H9 (cell line): ENCODE data around the gene XKRX. TPM values are rescaled to one million over a fixed set of nuclear protein-coding genes. Genes with fewer than 3 reads are reported as not detected.

ENCODE experiments used
- DNase-seq: peaks from one replicate; pipeline ENCODE4 v3.0.0-alpha.2; 2017
- H2AFZ ChIP-seq: one replicate; pipeline ENCODE4 v1.6.1; 2013; ENCODE audit warnings: mild to moderate bottlenecking, low read length, control low read depth, moderate library complexity
- H2AK5ac ChIP-seq: 2 replicates; pipeline ENCODE4 v1.6.1; 2013; ENCODE audit warnings: low read length, control low read depth, mixed read lengths; ENCODE audit not compliant: insufficient read length
- H2BK120ac ChIP-seq: one replicate; pipeline ENCODE4 v1.6.1; 2013; ENCODE audit warnings: low read depth, mild to moderate bottlenecking, low read length, control low read depth, inconsistent platforms; ENCODE audit not compliant: poor library complexity, severe bottlenecking
- H2BK12ac ChIP-seq: 2 replicates; pipeline ENCODE4 v1.6.1; 2013; ENCODE audit warnings: low read length, control low read depth, mixed read lengths, low read depth; ENCODE audit not compliant: insufficient read length
- H2BK15ac ChIP-seq: 2 replicates; pipeline ENCODE4 v1.6.1; 2013; ENCODE audit warnings: low read depth, low read length, control low read depth
- H2BK20ac ChIP-seq: one replicate; pipeline ENCODE4 v1.6.1; 2013; ENCODE audit warnings: low read depth, mild to moderate bottlenecking, low read length, control low read depth, inconsistent platforms; ENCODE audit not compliant: poor library complexity, severe bottlenecking
- H2BK5ac ChIP-seq: 2 replicates; pipeline ENCODE4 v1.6.1; 2013; ENCODE audit warnings: low read length, control low read depth, mixed read lengths; ENCODE audit not compliant: insufficient read length
- H3K14ac ChIP-seq: 2 replicates; pipeline ENCODE4 v1.6.1; 2013; ENCODE audit warnings: low read length, control low read depth; ENCODE audit not compliant: insufficient read depth
- H3K18ac ChIP-seq: 2 replicates; pipeline ENCODE4 v1.6.1; 2013; ENCODE audit warnings: low read depth, mild to moderate bottlenecking, mixed read lengths, low read length, control low read depth; ENCODE audit not compliant: insufficient read length
- H3K23ac ChIP-seq: 2 replicates; pipeline ENCODE4 v1.6.1; 2013; ENCODE audit warnings: low read length, control low read depth, mixed read lengths, low read depth; ENCODE audit not compliant: insufficient read length
- H3K23me2 ChIP-seq: 2 replicates; pipeline ENCODE4 v1.6.1; 2013; ENCODE audit warnings: low read depth, mild to moderate bottlenecking, mixed read lengths, low read length, control low read depth; ENCODE audit not compliant: insufficient read length, poor library complexity, severe bottlenecking
- H3K27ac ChIP-seq: 2 replicates; pipeline ENCODE4 v1.5.1; 2013; ENCODE audit warnings: low read length, control low read depth, mixed read lengths, low read depth; ENCODE audit not compliant: insufficient read length
- H3K27me3 ChIP-seq: 2 replicates; pipeline ENCODE4 v1.6.1; 2013; ENCODE audit warnings: low read length, control low read depth, inconsistent platforms; ENCODE audit not compliant: insufficient read depth
- H3K4ac ChIP-seq: 2 replicates; pipeline ENCODE4 v1.6.1; 2013; ENCODE audit warnings: low read depth, mild to moderate bottlenecking, control low read depth, inconsistent platforms, low read length, moderate library complexity
- H3K4me1 ChIP-seq: 2 replicates; pipeline ENCODE4 v1.6.1; 2013; ENCODE audit warnings: low read length, control low read depth, inconsistent platforms; ENCODE audit not compliant: insufficient read depth
- H3K4me2 ChIP-seq: 2 replicates; pipeline ENCODE4 v1.6.1; 2013; ENCODE audit warnings: low read length, control low read depth, mixed read lengths; ENCODE audit not compliant: insufficient read length, insufficient read depth
- H3K56ac ChIP-seq: 2 replicates; pipeline ENCODE4 v1.6.1; 2013; ENCODE audit warnings: low read depth, mild to moderate bottlenecking, mixed read lengths, low read length, control low read depth; ENCODE audit not compliant: insufficient read length
- H3K79me1 ChIP-seq: 2 replicates; pipeline ENCODE4 v1.6.1; 2013; ENCODE audit warnings: low read depth, mild to moderate bottlenecking, moderate library complexity, low read length, control low read depth, inconsistent platforms; ENCODE audit not compliant: insufficient read depth, poor library complexity, severe bottlenecking
- H3K79me2 ChIP-seq: 2 replicates; pipeline ENCODE4 v1.6.1; 2013; ENCODE audit warnings: low read length, control low read depth, inconsistent platforms; ENCODE audit not compliant: insufficient read depth
- H3K9ac ChIP-seq: 2 replicates; pipeline ENCODE4 v1.6.1; 2013; ENCODE audit warnings: low read length, control low read depth, mixed read lengths; ENCODE audit not compliant: insufficient read length; ENCODE audit errors: extremely low read depth
- H3K9me3 ChIP-seq: one replicate; pipeline ENCODE4 v1.6.1; 2013; ENCODE audit warnings: low read depth, low read length, inconsistent platforms; ENCODE audit not compliant: control insufficient read depth
- H3T11ph ChIP-seq: one replicate; pipeline ENCODE4 v1.6.1; 2013; ENCODE audit warnings: mild to moderate bottlenecking, low read length, control low read depth, inconsistent platforms
- H4K20me1 ChIP-seq: one replicate; pipeline ENCODE4 v1.6.1; 2013; ENCODE audit not compliant: control insufficient read depth, insufficient read length, insufficient read depth
- H4K5ac ChIP-seq: 2 replicates; pipeline ENCODE4 v1.6.1; 2013; ENCODE audit warnings: low read depth, mild to moderate bottlenecking, mixed read lengths, low read length, control low read depth; ENCODE audit not compliant: insufficient read length
- H4K8ac ChIP-seq: replicated peaks from 2 replicates; pipeline ENCODE4 v1.6.1; 2013; ENCODE audit warnings: low read length, control low read depth, mixed read lengths, low read depth; ENCODE audit not compliant: insufficient read length
- H4K91ac ChIP-seq: 2 replicates; pipeline ENCODE4 v1.6.1; 2013; ENCODE audit warnings: low read depth, mild to moderate bottlenecking, moderate library complexity, mixed read lengths, low read length, control low read depth; ENCODE audit not compliant: insufficient read length
- H3K27ac Mint-ChIP-seq, 3 experiments: 2 replicates in 2 of 3; 3 replicates in 1 of 3; pipeline ENCODE4 v1.8.0; 2020 to 2021; ENCODE audit warnings: mixed read lengths in 3 of 3, mild to moderate bottlenecking in 1 of 3, moderate library complexity in 1 of 3
- H3K27me3 Mint-ChIP-seq: 2 replicates; pipeline ENCODE4 v1.8.0; 2021; ENCODE audit warnings: low read depth, mild to moderate bottlenecking, moderate library complexity, mixed read lengths
- H3K36me3 Mint-ChIP-seq, 3 experiments: 2 replicates in 2 of 3; 3 replicates in 1 of 3; pipeline ENCODE4 v1.8.0; 2020 to 2021; ENCODE audit warnings: low read depth in 3 of 3, mixed read lengths in 3 of 3; ENCODE audit not compliant: insufficient read depth in 1 of 3
- H3K4me1 Mint-ChIP-seq, 2 experiments: 2 replicates each; pipeline ENCODE4 v1.8.0; 2020; ENCODE audit warnings: mixed read lengths in 2 of 2
- H3K4me3 Mint-ChIP-seq, 2 experiments: 2 replicates in 1 of 2; 3 replicates in 1 of 2; pipeline ENCODE4 v1.8.0; 2020 to 2021; ENCODE audit warnings: mild to moderate bottlenecking in 2 of 2, mixed read lengths in 2 of 2, moderate library complexity in 1 of 2
- H3K9me3 Mint-ChIP-seq, 2 experiments: 2 replicates in 1 of 2; 3 replicates in 1 of 2; pipeline ENCODE4 v1.8.0; 2020; ENCODE audit warnings: mild to moderate bottlenecking in 2 of 2, mixed read lengths in 2 of 2, moderate library complexity in 1 of 2
- WGBS: extraction: QIAGEN DNeasy Blood & Tissue Kit; methylation state at CpG from one replicate; pipeline ENCODE4 v1.1.7; 2013; ENCODE audit warnings: missing lambda C conversion rate, low lambda C conversion rate, mixed read lengths; ENCODE audit not compliant: insufficient read length; ENCODE audit errors: extremely low coverage; 5-methylcytosine and 5-hydroxymethylcytosine counted together
- total RNA-seq: library from RNA; stranded (reverse); gene quantifications from 2 replicates; pipeline ENCODE4 v1.2.1, GENCODE V29; 2021
- TF ChIP-seq, protein P1 (sequence below): fragments of 200-600 bp; sonication (generic); conservative IDR thresholded peaks from 3 replicates; pipeline ENCODE4 v1.8.0; 2021; ENCODE audit warnings: antibody characterized with exemption, mild to moderate bottlenecking

Gene XKRX
- total RNA-seq, 1 experiment from 2014 or later, result 0.44 TPM

DNA sequence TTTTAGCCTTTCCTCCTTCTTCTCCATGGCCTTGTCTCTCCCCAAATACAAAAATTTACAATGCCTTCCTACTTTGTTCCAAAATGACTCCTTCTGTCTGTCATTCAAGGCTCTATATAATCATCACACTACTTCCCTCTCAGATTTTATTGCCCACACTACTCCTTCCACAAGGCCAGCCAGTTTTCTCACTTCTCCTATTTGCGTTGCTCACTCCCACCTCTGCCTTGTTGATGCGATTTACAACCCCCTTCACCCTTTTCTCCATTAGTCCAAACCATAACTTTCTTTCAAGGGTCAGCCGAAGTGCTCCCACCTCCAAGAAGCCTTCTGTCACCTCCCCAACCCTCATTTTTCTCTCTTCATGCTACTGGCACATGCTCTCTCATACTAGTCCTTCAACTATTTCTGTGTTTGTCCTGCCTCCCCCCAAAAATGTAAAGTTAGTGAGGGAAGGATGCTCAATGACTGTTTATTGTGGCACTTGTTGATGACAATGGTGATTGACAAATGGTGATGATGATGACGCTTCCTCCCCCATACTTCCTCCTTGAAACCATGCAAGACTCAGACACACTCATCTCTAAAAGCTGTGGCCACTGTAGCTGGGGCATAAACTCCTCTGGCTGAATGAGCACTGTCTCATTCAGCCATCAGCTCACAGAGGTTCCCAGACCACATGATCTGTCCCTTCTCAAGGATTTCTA is 2.7 kb upstream of the XKRX start:
- Histone ChIP-seq H2AFZ (no peak overlapping the region), H3K27ac (no peak overlapping the region)
- no CpG with 5 or more reads among the region's 4 CpGs for WGBS

More for the DNA sequence above, 2.7 kb upstream of the XKRX start:
- Histone ChIP-seq H2BK5ac (no peak overlapping the region), H3K4me1 (no peaks in the 10 kb centered on the region), H3T11ph (no peak overlapping the region), H4K5ac (no peak overlapping the region), H3K4ac (no peak overlapping the region), H3K9me3 (peaks cover 33% of the 10 kb centered on the region), H3K23ac (no peak overlapping the region), H2AK5ac (no peak overlapping the region), H3K14ac (no peak overlapping the region), H4K91ac (no peak overlapping the region), H3K79me1 (no peaks in the 10 kb centered on the region), H4K8ac (no peak overlapping the region), H4K20me1 (no peaks in the 10 kb centered on the region), H3K23me2 (peaks cover 4% of the 10 kb centered on the region), H2BK20ac (no peak overlapping the region), H2BK120ac (no peak overlapping the region), H3K9ac (no peak overlapping the region), H3K79me2 (no peaks in the 10 kb centered on the region), H3K4me2 (no peak overlapping the region), H2BK12ac (no peak overlapping the region), H2BK15ac (no peak overlapping the region), H3K27me3 (peaks cover 4% of the 10 kb centered on the region; the same call in 1 of the 2 replicates), H3K18ac (no peak overlapping the region), H3K56ac (no peak overlapping the region)
- Mint-ChIP-seq H3K27me3 (peaks cover 30% of the 10 kb centered on the region), H3K4me3 (no peak overlapping the region; a peak in 1 of 5 replicates), H3K9me3 (peaks cover 64 to 69% of the 10 kb centered on the region in 2 experiments), H3K4me1 (peaks cover 6 to 7% of the 10 kb centered on the region in 2 experiments; a peak in 2 of 4 replicates), H3K27ac (no peak overlapping the region), H3K36me3 (peaks cover 5 to 7% (median 6%) of the 10 kb centered on the region in 3 experiments; a peak in 4 of 7 replicates)
- TF ChIP-seq, protein P1, sequence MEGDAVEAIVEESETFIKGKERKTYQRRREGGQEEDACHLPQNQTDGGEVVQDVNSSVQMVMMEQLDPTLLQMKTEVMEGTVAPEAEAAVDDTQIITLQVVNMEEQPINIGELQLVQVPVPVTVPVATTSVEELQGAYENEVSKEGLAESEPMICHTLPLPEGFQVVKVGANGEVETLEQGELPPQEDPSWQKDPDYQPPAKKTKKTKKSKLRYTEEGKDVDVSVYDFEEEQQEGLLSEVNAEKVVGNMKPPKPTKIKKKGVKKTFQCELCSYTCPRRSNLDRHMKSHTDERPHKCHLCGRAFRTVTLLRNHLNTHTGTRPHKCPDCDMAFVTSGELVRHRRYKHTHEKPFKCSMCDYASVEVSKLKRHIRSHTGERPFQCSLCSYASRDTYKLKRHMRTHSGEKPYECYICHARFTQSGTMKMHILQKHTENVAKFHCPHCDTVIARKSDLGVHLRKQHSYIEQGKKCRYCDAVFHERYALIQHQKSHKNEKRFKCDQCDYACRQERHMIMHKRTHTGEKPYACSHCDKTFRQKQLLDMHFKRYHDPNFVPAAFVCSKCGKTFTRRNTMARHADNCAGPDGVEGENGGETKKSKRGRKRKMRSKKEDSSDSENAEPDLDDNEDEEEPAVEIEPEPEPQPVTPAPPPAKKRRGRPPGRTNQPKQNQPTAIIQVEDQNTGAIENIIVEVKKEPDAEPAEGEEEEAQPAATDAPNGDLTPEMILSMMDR, result no peak
- no peak for DNase-seq
